ENCODE data around the gene AGFG1. TPM values are rescaled to one million over a fixed set of nuclear protein-coding genes. Genes with fewer than 3 reads are reported as not detected.
"Not testable (repeated sequence)": the region's sequence is repeated elsewhere in the genome, so short reads cannot be mapped to it uniquely, and the experiment has no call there.

The AGFG1 gene
- total RNA-seq, 1 donor from 2014 or later: 57.8 TPM

- intact Hi-C loops (cut with DNase I): no loop called here
- DNase-seq (ENCODE audit: missing footprints) (no peak), ATAC-seq (no peak)
These were observed 104.9 kb downstream of the AGFG1 start for GRCh38 chr2:227576812-227577211.

- intact Hi-C loops (cut with DNase I): no loop called here
- ATAC-seq (no peak), DNase-seq (ENCODE audit: missing footprints) (no peak)
These were observed 105.6 kb downstream of the AGFG1 start for GRCh38 chr2:227577555-227577954.

- no peak for DNase-seq (ENCODE audit: missing footprints)
- ATAC-seq: no peak
- intact Hi-C loops (cut with DNase I): no loop called here
These were observed 106.7 kb downstream of the AGFG1 start for GRCh38 chr2:227578642-227579041.

GRCh38 chr2:227579791-227580190, 107.8 kb downstream of the AGFG1 start:
- intact Hi-C loops (cut with DNase I): no loop called here
- ATAC-seq: no peak

GRCh38 chr2:227582369-227582768, 110.4 kb downstream of the AGFG1 start:
- ATAC-seq (no peak), DNase-seq (ENCODE audit: missing footprints) (no peak)
- intact Hi-C loops (cut with DNase I): no loop called here

More at GRCh38 chr2:227579791-227580190, 107.8 kb downstream of the AGFG1 start:
- DNase-seq (ENCODE audit: missing footprints): no peak

GRCh38 chr2:227592694-227593387, 120.9 kb downstream of the AGFG1 start:
- intact Hi-C loops (cut with DNase I): no loop called here
- no peak for ATAC-seq
- DNase-seq (ENCODE audit: missing footprints): no peak

GRCh38 chr2:227595797-227596196, 123.8 kb downstream of the AGFG1 start:
- intact Hi-C loops (cut with DNase I): no loop called here
- DNase-seq (ENCODE audit: missing footprints) (no peak), ATAC-seq (no peak)

GRCh38 chr2:227597036-227597435, 125.1 kb downstream of the AGFG1 start:
- no peak for DNase-seq (ENCODE audit: missing footprints)
- no peak for ATAC-seq
- intact Hi-C loops (cut with DNase I): no loop called here

GRCh38 chr2:227597998-227598397, 126.0 kb downstream of the AGFG1 start:
- intact Hi-C loops (cut with DNase I): no loop called here
- ATAC-seq (no peak), DNase-seq (ENCODE audit: missing footprints) (no peak)

GRCh38 chr2:227598835-227599503, 127.0 kb downstream of the AGFG1 start, which contains the start of gene SCYGR2:
Gene SCYGR2, plus strand, starts transcription at chr2:227598893. Its CDS starts 0 bp downstream, at chr2:227598893.
- intact Hi-C loops (cut with DNase I); ATAC-seq; DNase-seq (ENCODE audit: missing footprints): not testable (repeated sequence)

- no peak for DNase-seq (ENCODE audit: missing footprints)
- ATAC-seq: no peak
- intact Hi-C loops (cut with DNase I): no loop called here
These were observed 130.4 kb downstream of the AGFG1 start for GRCh38 chr2:227602358-227602757.

- intact Hi-C loops (cut with DNase I): no loop called here
- DNase-seq (ENCODE audit: missing footprints) (no peak), ATAC-seq (peak; percentile 23)
These were observed 134.5 kb downstream of the AGFG1 start for GRCh38 chr2:227606476-227606875.

GRCh38 chr2:227607941-227608340, 136.0 kb downstream of the AGFG1 start:
- intact Hi-C loops (cut with DNase I): no loop called here
- ATAC-seq (no peak), DNase-seq (ENCODE audit: missing footprints) (no peak)

GRCh38 chr2:227608561-227609338, 136.8 kb downstream of the AGFG1 start:
- intact Hi-C loops (cut with DNase I): no loop called here
- no peak for DNase-seq (ENCODE audit: missing footprints)

GRCh38 chr2:227610123-227610522, 138.2 kb downstream of the AGFG1 start:
- no peak for ATAC-seq
- intact Hi-C loops (cut with DNase I): no loop called here
- DNase-seq (ENCODE audit: missing footprints): no peak

More at GRCh38 chr2:227608561-227609338, 136.8 kb downstream of the AGFG1 start:
- no peak for ATAC-seq

Small RNA genes within 50 kb of the gene (microRNA-seq; reads per million reads assigned to microRNA genes)
- gene MIR5703: not detected

Other genes with a start within 250 kb of the AGFG1 start
- 91.5 TPM for gene MFF, start 146.9 kb upstream of the AGFG1 start, total RNA-seq
- gene TM4SF20, start 92.8 kb upstream of the AGFG1 start, total RNA-seq: not detected
- not detected for gene SCYGR1, start 84.2 kb upstream of the AGFG1 start, total RNA-seq
- not detected for gene SCYGR2, start 126.7 kb downstream of the AGFG1 start, total RNA-seq
- gene SCYGR3, start 142.7 kb downstream of the AGFG1 start, total RNA-seq: not detected
- gene SCYGR4, start 145.3 kb downstream of the AGFG1 start, total RNA-seq: not detected
- gene SCYGR5, start 194.6 kb downstream of the AGFG1 start, total RNA-seq: not detected
- 4.5 TPM for gene SLC19A3, start 245.9 kb downstream of the AGFG1 start, total RNA-seq

Measured in Right ventricle myocardium inferior (tissue), 1 donor.